Measurements from ENCODE around the gene TFIP11. TPM values are rescaled to one million over a fixed set of nuclear protein-coding genes. Genes with fewer than 3 reads are reported as not detected.
"Not testable (repeated sequence)": the region's sequence is repeated elsewhere in the genome, so short reads cannot be mapped to it uniquely, and the experiment has no call there.

The TFIP11 gene
- total RNA-seq, 1 donor from 2014 or later: 26.2 TPM

DNA sequence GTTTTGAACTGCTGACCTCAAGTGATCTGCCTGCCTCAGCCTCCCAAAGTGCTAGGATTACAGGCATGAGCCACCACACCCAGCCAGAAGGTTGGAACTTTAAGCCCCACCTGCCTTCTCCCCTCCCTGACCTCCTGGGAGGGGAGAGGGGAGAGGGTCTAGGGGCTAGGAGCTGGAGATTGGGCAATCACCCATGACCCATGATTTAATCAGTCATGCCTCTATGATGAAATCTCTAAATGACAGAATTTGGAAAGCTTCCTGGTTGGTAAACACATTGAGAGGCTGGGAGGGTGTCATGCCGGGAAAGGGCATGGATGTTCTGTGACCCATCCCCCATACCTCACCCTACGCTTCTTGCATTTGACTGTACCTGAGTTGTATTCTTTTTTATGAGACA lies 17.1 kb upstream of the TFIP11 start:
- H3K36me3 Mint-ChIP-seq: peaks cover 21% of the 10 kb centered on the region
- Histone ChIP-seq H3K79me2 (ENCODE audit: low read depth) (no peaks in the 10 kb centered on the region), H3F3A (ENCODE audit: low read depth) (no peaks in the 10 kb centered on the region), H3K4me1 (no peaks in the 10 kb centered on the region), H3K27ac (no peak overlapping the region), H3K36me3 (no peaks in the 10 kb centered on the region), H3K9me3 (ENCODE audit: low read depth) (no peaks in the 10 kb centered on the region), H3K4me2 (no peak overlapping the region), H3K4me3 (no peak overlapping the region), H2AFZ (replicated peaks) (no peak overlapping the region), H3K27me3 (no peaks in the 10 kb centered on the region), H3K9ac (no peak overlapping the region), H4K20me1 (ENCODE audit: low read depth) (no peaks in the 10 kb centered on the region)
- no peak overlapping the region for H3K4me3 Mint-ChIP-seq
- no peak for TF ChIP-seq EZH2 (IDR thresholded peaks at IDR 0.05)
- TF ChIP-seq, protein P1, sequence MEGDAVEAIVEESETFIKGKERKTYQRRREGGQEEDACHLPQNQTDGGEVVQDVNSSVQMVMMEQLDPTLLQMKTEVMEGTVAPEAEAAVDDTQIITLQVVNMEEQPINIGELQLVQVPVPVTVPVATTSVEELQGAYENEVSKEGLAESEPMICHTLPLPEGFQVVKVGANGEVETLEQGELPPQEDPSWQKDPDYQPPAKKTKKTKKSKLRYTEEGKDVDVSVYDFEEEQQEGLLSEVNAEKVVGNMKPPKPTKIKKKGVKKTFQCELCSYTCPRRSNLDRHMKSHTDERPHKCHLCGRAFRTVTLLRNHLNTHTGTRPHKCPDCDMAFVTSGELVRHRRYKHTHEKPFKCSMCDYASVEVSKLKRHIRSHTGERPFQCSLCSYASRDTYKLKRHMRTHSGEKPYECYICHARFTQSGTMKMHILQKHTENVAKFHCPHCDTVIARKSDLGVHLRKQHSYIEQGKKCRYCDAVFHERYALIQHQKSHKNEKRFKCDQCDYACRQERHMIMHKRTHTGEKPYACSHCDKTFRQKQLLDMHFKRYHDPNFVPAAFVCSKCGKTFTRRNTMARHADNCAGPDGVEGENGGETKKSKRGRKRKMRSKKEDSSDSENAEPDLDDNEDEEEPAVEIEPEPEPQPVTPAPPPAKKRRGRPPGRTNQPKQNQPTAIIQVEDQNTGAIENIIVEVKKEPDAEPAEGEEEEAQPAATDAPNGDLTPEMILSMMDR (IDR thresholded peaks at IDR 0.05): no peak
- TF ChIP-seq EZH2phosphoT487 (IDR thresholded peaks at IDR 0.05): no peak
- H3K27me3 Mint-ChIP-seq (ENCODE audit: insufficient read depth, low read depth): peaks cover 3% of the 10 kb centered on the region
- no peaks in the 10 kb centered on the region for H3K9me3 Mint-ChIP-seq
- DNase-seq (ENCODE audit: low spot score): no peak
- no peak overlapping the region for H3K27ac Mint-ChIP-seq
- peaks cover 9% of the 10 kb centered on the region for H3K4me1 Mint-ChIP-seq

DNA sequence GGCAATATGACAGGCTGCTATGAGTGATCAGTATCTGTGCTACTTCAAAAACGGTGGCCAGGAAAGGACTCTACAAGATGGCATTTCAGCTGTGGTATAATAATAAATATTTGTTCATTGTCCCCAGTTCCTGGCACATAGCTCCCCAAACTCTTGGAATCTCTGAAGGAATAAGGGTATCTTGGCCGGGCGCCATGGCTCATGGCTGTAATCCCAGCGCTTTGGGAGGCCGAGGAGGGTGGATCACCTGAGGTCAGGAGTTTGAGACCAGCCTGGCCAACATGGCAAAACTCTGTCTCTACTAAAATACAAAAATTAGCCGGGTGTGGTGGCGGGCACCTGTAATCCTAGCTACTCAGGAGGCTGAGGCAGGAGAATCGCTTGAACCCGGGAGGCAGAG lies 16.2 kb upstream of the TFIP11 start:
- not testable (repeated sequence) for H3K27ac Mint-ChIP-seq; H3K4me1 ChIP-seq; H3K4me1 Mint-ChIP-seq; H3K9ac ChIP-seq; DNase-seq (ENCODE audit: low spot score); H3K9me3 ChIP-seq (ENCODE audit: low read depth); H3K4me2 ChIP-seq; H3K27ac ChIP-seq; H3K27me3 ChIP-seq; H3K4me3 ChIP-seq; H3K36me3 ChIP-seq; H4K20me1 ChIP-seq (ENCODE audit: low read depth); H3K27me3 Mint-ChIP-seq (ENCODE audit: insufficient read depth, low read depth); H3K9me3 Mint-ChIP-seq; H3K4me3 Mint-ChIP-seq; H3K79me2 ChIP-seq (ENCODE audit: low read depth); H3F3A ChIP-seq (ENCODE audit: low read depth); H2AFZ ChIP-seq (replicated peaks)
- H3K36me3 Mint-ChIP-seq: peaks cover 21% of the 10 kb centered on the region

DNA sequence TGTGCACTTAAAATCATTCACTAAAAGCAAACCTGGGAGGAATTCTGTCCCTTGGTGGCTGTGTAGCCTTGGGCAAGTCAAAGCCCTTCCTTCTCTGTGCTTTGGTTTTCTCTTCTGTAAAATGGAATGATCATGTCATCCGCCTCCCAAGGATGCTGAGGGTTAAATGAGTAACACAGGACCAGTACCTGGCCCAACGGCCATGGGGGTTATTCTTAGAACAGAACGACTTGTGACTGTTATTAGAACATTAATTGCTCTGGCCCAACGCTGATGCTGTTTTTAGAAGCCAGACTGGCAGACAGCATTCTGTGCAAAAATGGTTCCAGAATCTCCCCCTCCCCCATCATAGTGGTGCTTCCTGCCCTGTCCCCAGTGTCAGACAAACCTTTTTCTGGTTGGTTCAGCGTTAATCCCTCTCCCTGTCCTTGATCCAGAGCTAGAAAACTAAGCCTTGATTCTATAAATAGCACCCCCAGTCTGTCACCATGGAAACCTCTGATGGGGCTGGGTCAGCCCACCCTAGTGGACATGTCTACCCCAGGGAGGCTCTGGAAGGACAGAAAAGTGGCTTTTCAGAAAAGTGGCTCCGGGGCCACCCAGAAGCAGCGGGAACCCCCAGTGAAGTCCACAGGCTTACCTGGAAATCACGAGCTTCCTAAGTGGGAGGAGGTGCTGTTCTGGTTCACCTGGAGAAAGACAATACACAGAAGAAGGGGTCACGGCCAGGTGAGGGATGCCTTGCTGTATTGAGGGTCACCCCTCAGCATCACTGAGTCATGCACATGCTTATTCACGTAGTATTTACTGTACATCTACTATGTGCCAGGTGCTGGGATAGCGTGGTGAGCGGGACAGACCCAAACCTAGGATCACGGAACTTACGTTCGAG lies 15.5 kb upstream of the TFIP11 start:
- no peak overlapping the region for H3K4me2 ChIP-seq
- H3F3A ChIP-seq (ENCODE audit: low read depth): peaks cover under 1% of the 10 kb centered on the region
- DNase-seq (ENCODE audit: low spot score): no peak
- H4K20me1 ChIP-seq (ENCODE audit: low read depth): no peaks in the 10 kb centered on the region
- TF ChIP-seq EZH2 (IDR thresholded peaks at IDR 0.05) (no peak), EZH2phosphoT487 (IDR thresholded peaks at IDR 0.05) (no peak)
- TF ChIP-seq, protein P1 (IDR thresholded peaks at IDR 0.05): no peak
- Mint-ChIP-seq H3K27me3 (ENCODE audit: insufficient read depth, low read depth) (peaks cover 3% of the 10 kb centered on the region), H3K9me3 (no peaks in the 10 kb centered on the region), H3K4me1 (peaks cover 9% of the 10 kb centered on the region), H3K4me3 (peak overlapping the region; percentile 12), H3K36me3 (peaks cover 20% of the 10 kb centered on the region), H3K27ac (no peak overlapping the region)
- H3K4me3 ChIP-seq: no peak overlapping the region
- no peaks in the 10 kb centered on the region for H3K36me3 ChIP-seq
- H3K27ac ChIP-seq: no peak overlapping the region
- H3K9ac ChIP-seq: no peak overlapping the region
- no peaks in the 10 kb centered on the region for H3K9me3 ChIP-seq (ENCODE audit: low read depth)
- H2AFZ ChIP-seq (replicated peaks): no peak overlapping the region
- H3K79me2 ChIP-seq (ENCODE audit: low read depth): no peaks in the 10 kb centered on the region
- H3K27me3 ChIP-seq: no peaks in the 10 kb centered on the region
- no peaks in the 10 kb centered on the region for H3K4me1 ChIP-seq

DNA sequence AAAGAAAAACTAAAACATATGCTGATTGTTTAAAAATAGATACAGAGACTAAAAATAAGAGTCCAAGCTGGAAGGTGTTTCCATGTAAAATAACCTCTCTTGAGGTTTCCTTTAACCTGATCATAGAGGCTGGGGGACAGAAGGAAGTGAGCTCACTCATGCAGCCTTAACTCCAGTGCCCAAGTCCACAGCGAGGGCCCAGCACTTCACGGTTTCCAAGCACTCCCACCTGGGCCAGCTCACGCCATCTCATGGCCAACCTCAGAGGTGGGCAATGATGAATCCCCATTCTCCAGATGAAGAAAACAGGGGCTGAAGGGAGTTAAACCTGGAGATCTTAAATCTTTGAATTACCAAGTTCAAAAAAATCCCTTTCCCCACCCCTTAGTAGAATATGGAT lies 14.9 kb upstream of the TFIP11 start:
- TF ChIP-seq EZH2 (IDR thresholded peaks at IDR 0.05) (no peak), EZH2phosphoT487 (IDR thresholded peaks at IDR 0.05) (no peak)
- TF ChIP-seq, protein P1 (IDR thresholded peaks at IDR 0.05): no peak
- no peaks in the 10 kb centered on the region for H3K4me1 ChIP-seq
- no peak overlapping the region for H3K4me2 ChIP-seq
- Mint-ChIP-seq H3K4me1 (peaks cover 9% of the 10 kb centered on the region), H3K36me3 (peaks cover 19% of the 10 kb centered on the region), H3K4me3 (no peak overlapping the region), H3K9me3 (no peaks in the 10 kb centered on the region), H3K27me3 (ENCODE audit: insufficient read depth, low read depth) (peaks cover 2% of the 10 kb centered on the region), H3K27ac (no peak overlapping the region)
- peaks cover 4% of the 10 kb centered on the region for H3F3A ChIP-seq (ENCODE audit: low read depth)
- H3K27ac ChIP-seq: no peak overlapping the region
- no peak overlapping the region for H3K9ac ChIP-seq
- no peaks in the 10 kb centered on the region for H3K9me3 ChIP-seq (ENCODE audit: low read depth)
- no peak overlapping the region for H2AFZ ChIP-seq (replicated peaks)
- no peak for DNase-seq (ENCODE audit: low spot score)
- no peaks in the 10 kb centered on the region for H3K27me3 ChIP-seq
- H4K20me1 ChIP-seq (ENCODE audit: low read depth): no peaks in the 10 kb centered on the region
- no peaks in the 10 kb centered on the region for H3K36me3 ChIP-seq
- H3K4me3 ChIP-seq: no peak overlapping the region
- H3K79me2 ChIP-seq (ENCODE audit: low read depth): no peaks in the 10 kb centered on the region
